HepG2 (cell line): ENCODE results near the gene OR7G2. TPM values are rescaled to one million over a fixed set of nuclear protein-coding genes. Genes with fewer than 3 reads are reported as not detected.

Source experiments
- ELF1 ChIP-seq: sonication (generic); formaldehyde crosslinking; IDR thresholded peaks from 2 replicates; pipeline ENCODE4 v1.4.0; 2020; ENCODE audit warnings: missing genetic modification reagents
- HES4 ChIP-seq: sonication (generic); formaldehyde crosslinking; IDR thresholded peaks from 2 replicates; pipeline ENCODE4 v1.9.0; 2021; ENCODE audit warnings: mild to moderate bottlenecking, missing genetic modification reagents, borderline replicate concordance
- HNF4G ChIP-seq, 2 experiments: sonication (generic) in 1 of 2; formaldehyde crosslinking in 1 of 2; IDR thresholded peaks; 2 replicates each; pipeline versions ENCODE4 v1.4.0 to v1.6.1; 2011 to 2020; ENCODE audit warnings: borderline replicate concordance in 2 of 2, low read depth in 2 of 2, mild to moderate bottlenecking in 2 of 2, low read length in 1 of 2, missing genetic modification reagents in 1 of 2, moderate library complexity in 1 of 2
- KMT2A ChIP-seq: sonication (generic); formaldehyde crosslinking; IDR thresholded peaks from 2 replicates; pipeline ENCODE4 v1.4.0; 2020; ENCODE audit warnings: missing genetic modification reagents
- POLR2A ChIP-seq, 2 experiments: IDR thresholded peaks; 2 replicates each; pipeline ENCODE4 v1.6.1; 2011; ENCODE audit warnings: low read depth in 2 of 2, low read length in 2 of 2, mild to moderate bottlenecking in 1 of 2, moderate library complexity in 1 of 2; ENCODE audit not compliant: insufficient read depth in 1 of 2
- TARDBP ChIP-seq: sonication (generic); formaldehyde crosslinking; IDR thresholded peaks from 2 replicates; pipeline ENCODE4 v1.8.0; 2022; ENCODE audit warnings: mild to moderate bottlenecking, missing genetic modification reagents
- TEAD3 ChIP-seq: optimal IDR thresholded peaks from 2 replicates; pipeline ENCODE3; 2016; ENCODE audit warnings: borderline replicate concordance
- ZFX ChIP-seq: sonication (generic); formaldehyde crosslinking; IDR thresholded peaks from 2 replicates; pipeline ENCODE4 v1.4.0; 2020; ENCODE audit warnings: mild to moderate bottlenecking, low read depth, missing genetic modification reagents, moderate library complexity
- ZMYM3 ChIP-seq: sonication (generic); formaldehyde crosslinking; IDR thresholded peaks from 2 replicates; pipeline ENCODE4 v1.5.1; 2020; ENCODE audit warnings: mild to moderate bottlenecking, missing genetic modification reagents
- ZNF556 ChIP-seq: sonication (generic); formaldehyde crosslinking; IDR thresholded peaks from 2 replicates; pipeline ENCODE4 v1.4.0; 2020; ENCODE audit warnings: mild to moderate bottlenecking, missing genetic modification reagents, borderline replicate concordance
- ZNF619 ChIP-seq: sonication (generic); formaldehyde crosslinking; IDR thresholded peaks from 2 replicates; pipeline ENCODE4 v1.4.0; 2020; ENCODE audit warnings: mild to moderate bottlenecking, missing genetic modification reagents
- ZNF782 ChIP-seq: sonication (generic); formaldehyde crosslinking; IDR thresholded peaks from 2 replicates; pipeline ENCODE4 v1.4.0; 2020; ENCODE audit warnings: missing genetic modification reagents, mild to moderate bottlenecking, borderline replicate concordance
- polyA plus RNA-seq, 8 experiments: library from polyadenylated mRNA; depleted of rRNA in 3 of 8; stranded (reverse) in 7 of 8; unstranded in 1 of 8; fragments of >200 nt; fragmentation: Illumina TruSeq in 4 of 8; extraction: Trizol in 4 of 8; gene quantifications; 2 replicates each; pipeline versions ENCODE4 v1.2.1 to v1.2.3, GENCODE V29; 2011 to 2016; ENCODE audit warnings: low read depth in 4 of 8, missing spikeins in 1 of 8, mixed read lengths in 1 of 8; ENCODE audit not compliant: insufficient read depth in 1 of 8
- total RNA-seq, 5 experiments: library from RNA; depleted of rRNA; stranded (reverse); fragments of >200 nt; fragmentation: Illumina TruSeq; extraction: Trizol; gene quantifications; 2 replicates each; pipeline ENCODE4 v1.2.3, GENCODE V29; 2016; ENCODE audit warnings: low read depth in 1 of 5
- TF ChIP-seq, protein P1 (sequence below): sonication (generic); formaldehyde crosslinking; IDR thresholded peaks from 2 replicates; pipeline ENCODE4 v1.5.1; 2020; ENCODE audit warnings: mild to moderate bottlenecking, missing genetic modification reagents, moderate library complexity
- TF ChIP-seq, protein P2 (sequence below): sonication (generic); formaldehyde crosslinking; IDR thresholded peaks from 2 replicates; pipeline ENCODE4 v1.8.0; 2022; ENCODE audit warnings: missing genetic modification reagents, mild to moderate bottlenecking, moderate library complexity, borderline replicate concordance

Gene OR7G2
- total and polyA plus RNA-seq, 2 of the 13 experiments (the other 11 are each of a cell fraction or from before 2014, with no cell fraction given): not detected

DNA sequence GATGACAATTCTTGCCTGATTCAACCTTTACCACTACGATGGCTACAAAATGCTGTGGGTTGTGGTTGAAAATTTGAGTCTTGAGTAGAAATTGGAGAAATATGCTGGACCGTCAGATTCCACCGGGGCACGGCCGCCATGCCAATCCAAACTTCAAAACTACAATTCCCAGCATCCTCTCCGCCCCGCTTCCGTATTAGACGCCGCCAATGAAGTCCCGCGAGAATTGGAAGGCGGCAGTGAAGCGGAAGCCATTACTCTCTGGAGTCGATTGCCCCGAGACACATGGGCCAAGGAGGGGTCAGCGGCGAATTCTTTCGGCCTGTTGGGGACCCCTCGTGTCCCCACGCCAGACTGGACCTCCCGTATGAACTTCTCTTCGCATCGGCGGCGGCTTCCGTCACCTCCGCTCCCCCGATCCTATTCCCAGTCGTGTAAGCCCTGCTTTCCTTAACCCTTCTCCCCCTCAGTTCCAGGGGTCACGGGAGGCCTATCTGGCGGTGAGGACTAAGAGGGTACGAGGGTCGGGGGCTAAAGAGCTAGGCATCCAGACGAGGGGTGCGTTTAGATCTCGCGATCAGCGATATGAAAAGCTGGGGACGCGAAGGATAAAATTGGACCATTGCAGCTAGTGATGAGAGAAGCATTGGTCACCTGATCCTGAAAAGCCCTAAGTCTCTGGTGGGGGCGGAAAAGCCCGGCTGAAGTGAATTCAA lies 33.0 kb upstream of the OR7G2 start, which contains the start of gene ZNF317 (continued):
- TF ChIP-seq POLR2A (IDR thresholded peaks at IDR 0.05; ENCODE audit: insufficient read depth in 1 of 2, low read depth in 2 of 2, low read length in 2 of 2) (peak; percentile 90 to 92), TEAD3 (CRISPR knock-in tag) (peak; percentile 41), ZNF556 (CRISPR knock-in tag) (peak; percentile 57; the same call in 1 of the 2 replicates), TARDBP (CRISPR knock-in tag) (0 out of 2 replicates have a peak, but pooled peaks have one; percentile 21), HES4 (CRISPR knock-in tag) (peak; percentile 87), KMT2A (peak; percentile 85), ELF1 (CRISPR knock-in tag) (peak; percentile 100), ZNF782 (CRISPR knock-in tag) (peak; percentile 62; the same call in 1 of the 2 replicates), ZFX (peak; percentile 94), HNF4G (IDR thresholded peaks at IDR 0.05; ENCODE audit: borderline replicate concordance, low read depth, low read length) (no peak), HNF4G (CRISPR knock-in tag; IDR thresholded peaks at IDR 0.05; ENCODE audit: borderline replicate concordance, low read depth) (peak; percentile 44; the same call in 1 of the 2 replicates), ZMYM3 (CRISPR knock-in tag) (peak; percentile 37; the same call in 1 of the 2 replicates), ZNF619 (CRISPR knock-in tag) (peak; percentile 73; the same call in 1 of the 2 replicates)
- TF ChIP-seq, protein P1, sequence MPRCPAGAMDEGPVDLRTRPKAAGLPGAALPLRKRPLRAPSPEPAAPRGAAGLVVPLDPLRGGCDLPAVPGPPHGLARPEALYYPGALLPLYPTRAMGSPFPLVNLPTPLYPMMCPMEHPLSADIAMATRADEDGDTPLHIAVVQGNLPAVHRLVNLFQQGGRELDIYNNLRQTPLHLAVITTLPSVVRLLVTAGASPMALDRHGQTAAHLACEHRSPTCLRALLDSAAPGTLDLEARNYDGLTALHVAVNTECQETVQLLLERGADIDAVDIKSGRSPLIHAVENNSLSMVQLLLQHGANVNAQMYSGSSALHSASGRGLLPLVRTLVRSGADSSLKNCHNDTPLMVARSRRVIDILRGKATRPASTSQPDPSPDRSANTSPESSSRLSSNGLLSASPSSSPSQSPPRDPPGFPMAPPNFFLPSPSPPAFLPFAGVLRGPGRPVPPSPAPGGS (CRISPR knock-in tag): peak; percentile 55; the same call in 1 of the 2 replicates
- TF ChIP-seq, protein P2, sequence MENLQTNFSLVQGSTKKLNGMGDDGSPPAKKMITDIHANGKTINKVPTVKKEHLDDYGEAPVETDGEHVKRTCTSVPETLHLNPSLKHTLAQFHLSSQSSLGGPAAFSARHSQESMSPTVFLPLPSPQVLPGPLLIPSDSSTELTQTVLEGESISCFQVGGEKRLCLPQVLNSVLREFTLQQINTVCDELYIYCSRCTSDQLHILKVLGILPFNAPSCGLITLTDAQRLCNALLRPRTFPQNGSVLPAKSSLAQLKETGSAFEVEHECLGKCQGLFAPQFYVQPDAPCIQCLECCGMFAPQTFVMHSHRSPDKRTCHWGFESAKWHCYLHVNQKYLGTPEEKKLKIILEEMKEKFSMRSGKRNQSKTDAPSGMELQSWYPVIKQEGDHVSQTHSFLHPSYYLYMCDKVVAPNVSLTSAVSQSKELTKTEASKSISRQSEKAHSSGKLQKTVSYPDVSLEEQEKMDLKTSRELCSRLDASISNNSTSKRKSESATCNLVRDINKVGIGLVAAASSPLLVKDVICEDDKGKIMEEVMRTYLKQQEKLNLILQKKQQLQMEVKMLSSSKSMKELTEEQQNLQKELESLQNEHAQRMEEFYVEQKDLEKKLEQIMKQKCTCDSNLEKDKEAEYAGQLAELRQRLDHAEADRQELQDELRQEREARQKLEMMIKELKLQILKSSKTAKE (CRISPR knock-in tag): no peak
